ENCODE data around the gene LYAR.

DNA sequence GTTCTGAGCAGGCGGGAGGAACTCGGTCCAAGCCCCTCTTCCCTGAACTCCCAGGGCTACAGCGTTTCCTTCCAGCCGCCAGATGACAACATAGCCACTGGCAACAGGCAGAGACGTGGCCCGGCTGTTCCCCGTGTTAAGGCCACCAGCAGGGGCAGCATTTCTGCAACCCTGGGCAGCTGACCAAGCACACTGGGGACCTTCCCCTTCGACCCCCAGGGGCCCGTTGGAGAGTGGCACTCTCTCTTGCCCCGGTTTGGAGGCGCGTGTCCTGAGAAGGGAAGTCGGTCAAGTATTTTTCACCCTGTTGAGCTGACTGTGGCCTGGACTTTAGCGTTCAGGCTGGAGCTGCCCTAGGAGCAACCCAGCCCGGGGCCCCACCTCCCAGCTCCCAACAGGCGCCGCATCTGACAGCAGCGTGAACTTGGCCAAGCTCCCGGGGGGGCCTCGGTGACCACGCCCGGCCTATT is 37.7 kb upstream of the LYAR start:
- TF ChIP-seq, protein P1, sequence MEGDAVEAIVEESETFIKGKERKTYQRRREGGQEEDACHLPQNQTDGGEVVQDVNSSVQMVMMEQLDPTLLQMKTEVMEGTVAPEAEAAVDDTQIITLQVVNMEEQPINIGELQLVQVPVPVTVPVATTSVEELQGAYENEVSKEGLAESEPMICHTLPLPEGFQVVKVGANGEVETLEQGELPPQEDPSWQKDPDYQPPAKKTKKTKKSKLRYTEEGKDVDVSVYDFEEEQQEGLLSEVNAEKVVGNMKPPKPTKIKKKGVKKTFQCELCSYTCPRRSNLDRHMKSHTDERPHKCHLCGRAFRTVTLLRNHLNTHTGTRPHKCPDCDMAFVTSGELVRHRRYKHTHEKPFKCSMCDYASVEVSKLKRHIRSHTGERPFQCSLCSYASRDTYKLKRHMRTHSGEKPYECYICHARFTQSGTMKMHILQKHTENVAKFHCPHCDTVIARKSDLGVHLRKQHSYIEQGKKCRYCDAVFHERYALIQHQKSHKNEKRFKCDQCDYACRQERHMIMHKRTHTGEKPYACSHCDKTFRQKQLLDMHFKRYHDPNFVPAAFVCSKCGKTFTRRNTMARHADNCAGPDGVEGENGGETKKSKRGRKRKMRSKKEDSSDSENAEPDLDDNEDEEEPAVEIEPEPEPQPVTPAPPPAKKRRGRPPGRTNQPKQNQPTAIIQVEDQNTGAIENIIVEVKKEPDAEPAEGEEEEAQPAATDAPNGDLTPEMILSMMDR (optimal IDR thresholded peaks at IDR 0.05 in 1 of 3, IDR thresholded peaks at IDR 0.05 in 1 of 3, conservative IDR thresholded peaks at IDR 0.05 in 1 of 3; ENCODE audit: extremely low read depth in 1 of 3, insufficient read depth in 2 of 3, low read length in 3 of 3): peak; percentile 21 to 36 (median 28)
- TF ChIP-seq EZH2 (IDR thresholded peaks at IDR 0.05; ENCODE audit: low read length): no peak

All from keratinocyte (primary cell).